Activated T-cell treated with anti-CD3 and anti-CD28 coated beads for 1 hour (primary cell): ENCODE measurements around the gene CD209.
"Not testable (repeated sequence)": the region's sequence is repeated elsewhere in the genome, so short reads cannot be mapped to it uniquely, and the experiment has no call there.

Experiments
- DNase-seq: peaks from one replicate; pipeline ENCODE4 v3.0.0-alpha.2; 2020; ENCODE audit warnings: low read depth

Gene CD209

GRCh38 chr19:7769171-7769570, 21.8 kb upstream of the CD209 start:
- DNase-seq, result no peak

- DNase-seq, result no peak
Observed at GRCh38 chr19:7767487-7767886, 20.2 kb upstream of the CD209 start.

- DNase-seq, result no peak
Observed at GRCh38 chr19:7766535-7766934, 19.2 kb upstream of the CD209 start.

- not testable (repeated sequence) for DNase-seq
Observed at GRCh38 chr19:7765043-7765442, 17.7 kb upstream of the CD209 start.

- not testable (repeated sequence) for DNase-seq
Observed at GRCh38 chr19:7764157-7764556, 16.8 kb upstream of the CD209 start.

GRCh38 chr19:7763696-7764095, 16.4 kb upstream of the CD209 start:
- no peak for DNase-seq

GRCh38 chr19:7762719-7763293, 15.5 kb upstream of the CD209 start, which contains the start of gene CLEC4M:
Gene CLEC4M, plus strand, starts transcription at chr19:7763243. Its CDS starts 24 bp downstream, at chr19:7763267.
- no peak for DNase-seq

GRCh38 chr19:7759156-7759555, 11.8 kb upstream of the CD209 start:
- no peak for DNase-seq

GRCh38 chr19:7757358-7757757, 10.0 kb upstream of the CD209 start:
- DNase-seq, result no peak

GRCh38 chr19:7756258-7756657, 8.9 kb upstream of the CD209 start:
- no peak for DNase-seq

GRCh38 chr19:7751157-7751783, 3.9 kb upstream of the CD209 start:
- no peak for DNase-seq

- no peak for DNase-seq
Observed at GRCh38 chr19:7748756-7749155, 1.4 kb upstream of the CD209 start.

- DNase-seq, result no peak
Observed at GRCh38 chr19:7748171-7748570, 837 bp upstream of the CD209 start.

GRCh38 chr19:7746306-7746705, 1.0 kb downstream of the CD209 start:
- not testable (repeated sequence) for DNase-seq

- no peak for DNase-seq
Observed at GRCh38 chr19:7744871-7745650, 2.3 kb downstream of the CD209 start.

- DNase-seq, result no peak
Observed at GRCh38 chr19:7744199-7744786, 3.0 kb downstream of the CD209 start.

GRCh38 chr19:7743425-7743841, 3.9 kb downstream of the CD209 start:
- no peak for DNase-seq

- DNase-seq, result no peak
Observed at GRCh38 chr19:7742991-7743390, 4.3 kb downstream of the CD209 start.

GRCh38 chr19:7742575-7742974, 4.8 kb downstream of the CD209 start:
- DNase-seq, result no peak

- no peak for DNase-seq
Observed at GRCh38 chr19:7740682-7741054, 6.7 kb downstream of the CD209 start.

GRCh38 chr19:7739801-7740681, 7.3 kb downstream of the CD209 start:
- DNase-seq, result no peak

- DNase-seq, result no peak
Observed at GRCh38 chr19:7739211-7739755, 8.1 kb downstream of the CD209 start.
